Measurements from ENCODE around the gene ANO2. TPM values are rescaled to one million over a fixed set of nuclear protein-coding genes. Genes with fewer than 3 reads are reported as not detected.

The ANO2 gene
- polyA plus RNA-seq, 1 donor = 3.9 TPM

DNA sequence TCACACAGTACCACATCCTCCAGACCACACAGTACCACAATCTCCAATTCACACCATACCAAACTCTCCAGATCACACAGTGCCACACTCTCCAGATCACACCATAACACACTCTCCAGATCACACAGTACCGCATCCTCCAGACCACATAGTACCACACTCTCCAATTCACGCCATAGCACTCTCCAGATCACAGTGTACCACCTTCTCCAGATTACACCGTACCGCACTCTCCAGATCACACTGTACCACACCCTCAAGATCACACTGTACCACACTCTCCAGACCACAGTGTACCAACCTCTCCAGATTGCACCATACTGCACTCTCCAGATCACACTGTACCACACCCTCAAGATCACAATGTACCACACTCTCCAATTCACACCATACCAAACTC, 328.2 kb downstream of the ANO2 start:
- DNase-seq = no peak

DNA sequence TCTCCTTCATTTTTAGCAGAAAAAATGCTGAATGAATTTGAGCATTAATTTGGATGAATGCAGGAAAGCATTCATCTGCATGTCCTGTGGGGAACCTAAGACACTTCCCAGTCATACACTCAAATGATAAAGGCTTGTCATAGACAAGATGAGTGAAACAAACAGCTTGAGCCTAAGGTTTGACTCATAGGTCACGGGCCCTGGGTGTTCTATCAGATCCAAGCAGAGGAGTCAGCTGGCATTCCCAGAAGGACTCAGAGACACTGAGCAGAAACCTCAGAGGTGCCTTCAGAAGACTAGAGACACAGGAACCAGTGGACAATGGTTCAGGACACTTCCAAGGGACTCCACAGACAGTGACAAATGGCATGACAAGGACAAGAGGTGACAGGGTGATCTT, 329.3 kb downstream of the ANO2 start:
- DNase-seq = no peak

DNA sequence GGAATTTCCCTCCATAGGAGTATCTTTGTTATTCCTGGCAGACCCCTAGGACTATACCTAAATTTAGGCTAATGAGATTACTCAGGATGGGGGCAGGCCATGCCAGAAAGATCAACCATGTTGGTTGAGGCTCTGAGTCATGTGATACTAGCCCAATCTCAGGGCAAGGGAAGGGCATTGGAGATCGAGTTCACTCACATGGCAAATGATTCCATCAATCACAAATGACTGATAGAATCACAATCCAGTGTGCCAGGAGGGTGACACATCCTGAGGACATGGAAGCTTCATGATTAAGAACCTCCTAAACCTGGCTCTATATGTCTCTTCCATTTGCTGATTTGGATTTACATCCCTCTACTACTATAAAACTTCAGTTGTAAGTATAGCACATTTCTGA, 330.8 kb downstream of the ANO2 start:
- no peak for DNase-seq

DNA sequence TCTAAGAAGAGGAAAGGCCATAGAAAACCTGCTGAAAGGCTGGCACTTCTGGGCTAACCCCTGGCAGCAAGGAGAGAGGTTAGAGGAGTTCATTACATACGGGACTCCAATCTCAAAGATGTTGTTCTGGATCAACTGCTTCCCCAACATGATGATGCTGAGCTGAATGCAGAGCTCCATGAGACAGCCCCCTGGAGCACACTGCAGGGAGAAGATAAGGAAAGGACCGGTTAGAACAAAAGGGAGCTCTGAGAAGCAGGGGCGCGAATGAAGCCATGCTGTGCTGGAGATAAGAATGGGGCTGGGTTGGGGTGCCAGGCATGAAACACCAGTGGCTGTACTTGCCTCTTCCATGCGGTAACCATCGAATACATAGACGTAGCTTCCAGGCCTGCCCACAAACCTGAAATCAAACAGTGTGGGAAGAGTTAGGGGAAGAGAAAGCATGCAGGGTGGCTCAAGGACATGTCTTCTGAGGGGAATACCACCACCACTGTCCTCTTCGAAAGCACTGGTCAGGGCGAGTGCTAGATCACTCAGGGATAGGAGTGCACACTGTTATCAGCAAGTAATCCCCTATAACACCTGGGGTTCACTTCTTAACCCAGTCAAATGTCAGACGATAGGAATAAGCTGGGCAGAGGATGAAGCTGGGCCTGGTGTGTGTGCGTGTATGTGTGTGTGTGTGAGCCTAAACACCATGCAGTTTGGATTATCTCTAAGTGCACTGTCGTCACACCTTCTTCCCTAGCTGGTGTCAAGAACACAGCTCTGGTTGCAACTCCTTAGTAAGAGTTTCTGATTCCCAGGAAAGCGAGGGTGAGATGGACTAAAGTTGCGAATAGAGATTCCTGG, 332.3 kb downstream of the ANO2 start:
- DNase-seq = no peak

DNA sequence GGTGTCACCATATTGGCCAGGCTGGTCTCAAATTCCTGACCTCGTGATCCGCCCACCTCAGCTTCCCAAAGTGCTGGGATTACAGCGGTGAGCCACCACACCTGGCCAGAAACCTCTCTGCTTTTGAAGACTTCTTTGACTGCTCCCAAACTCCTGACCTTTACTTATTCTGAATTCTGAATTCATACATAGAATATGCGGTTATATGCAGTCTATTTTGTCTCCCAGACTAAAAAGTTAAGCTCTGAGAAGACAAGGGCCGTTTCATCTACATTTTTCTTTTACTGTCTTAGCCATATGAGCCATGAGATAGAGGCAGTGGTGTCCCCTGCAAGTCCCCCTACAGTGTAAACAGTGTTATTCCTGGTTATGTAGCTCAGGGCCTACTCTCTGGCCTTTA, 333.9 kb downstream of the ANO2 start:
- no peak for DNase-seq

DNA sequence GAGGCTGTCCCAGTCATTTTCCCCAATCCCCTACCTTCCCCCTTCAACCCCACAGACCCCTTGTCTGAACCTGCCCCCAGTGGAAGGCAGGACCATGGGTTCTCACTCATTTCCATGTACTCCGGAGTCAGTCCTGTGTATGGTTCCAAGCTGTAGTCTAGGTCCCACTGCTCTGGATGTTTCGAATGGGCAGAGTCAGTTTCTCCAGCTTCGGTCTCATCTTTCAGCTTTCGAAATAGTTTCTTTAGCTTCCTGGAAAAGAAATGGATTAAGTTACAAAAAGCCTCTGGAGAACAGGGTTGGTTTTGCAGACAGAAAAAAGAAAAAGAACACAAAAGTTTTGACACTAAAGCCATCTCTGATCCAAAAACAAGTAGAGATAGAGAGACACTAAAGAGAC, 345.7 kb downstream of the ANO2 start:
- DNase-seq = no peak

DNA sequence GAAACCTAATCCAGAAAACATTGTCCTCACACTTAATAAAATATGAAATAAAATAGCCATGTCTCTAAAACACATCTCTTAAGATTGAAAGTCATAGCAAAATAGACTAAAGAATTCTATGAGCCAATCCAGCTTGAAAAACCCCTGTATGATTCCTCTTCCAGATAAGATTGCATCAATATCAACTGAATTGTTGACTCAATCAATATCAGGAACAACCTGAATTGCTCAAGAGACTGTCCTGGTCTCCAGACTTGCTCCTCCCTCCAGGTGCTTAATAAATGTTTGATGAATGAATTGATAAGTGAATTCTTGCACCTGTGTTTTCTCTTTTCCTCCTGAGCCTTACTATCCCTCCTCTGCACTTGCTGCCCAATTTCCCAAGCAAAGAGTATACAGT, 351.1 kb downstream of the ANO2 start:
- DNase-seq = no peak

DNA sequence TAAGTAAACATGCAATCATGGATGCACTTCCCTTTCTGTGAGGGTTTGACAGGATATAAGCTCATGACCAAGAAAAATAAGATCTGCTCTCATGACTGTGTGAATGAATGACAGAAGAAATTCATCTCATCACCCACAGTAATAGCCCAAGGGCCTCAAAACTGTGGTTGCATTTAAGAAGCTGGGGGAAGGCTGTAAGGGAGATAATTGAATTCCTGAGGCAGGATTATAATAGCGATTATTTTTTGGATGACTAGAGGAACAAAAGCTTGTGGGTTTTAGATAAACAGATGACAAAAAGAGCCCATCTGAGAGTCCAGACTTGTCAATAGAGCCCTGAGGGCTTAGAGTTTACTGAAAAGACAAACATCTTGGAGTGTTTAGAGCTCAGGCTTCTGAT, 352.0 kb downstream of the ANO2 start:
- DNase-seq = no peak

DNA sequence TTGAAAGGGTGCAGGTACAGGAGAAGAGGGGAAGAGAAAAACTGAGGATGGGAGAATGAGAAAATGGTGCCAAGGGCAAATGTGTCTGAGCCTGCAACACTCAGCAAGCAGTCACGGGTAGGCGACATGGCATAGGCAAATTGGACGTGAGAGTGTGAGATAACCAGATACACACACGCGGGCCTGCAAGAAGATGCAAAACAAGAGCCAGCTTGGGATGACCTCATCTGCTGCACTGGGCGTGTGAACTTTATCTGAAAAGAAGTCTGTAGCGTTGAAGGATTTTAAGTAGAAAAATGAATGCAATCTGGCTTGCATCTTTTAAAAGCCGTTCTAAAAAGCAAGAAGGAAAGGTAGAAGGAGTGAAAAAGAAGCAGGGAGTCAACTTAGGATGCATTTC, 352.7 kb downstream of the ANO2 start:
- no peak for DNase-seq

DNA sequence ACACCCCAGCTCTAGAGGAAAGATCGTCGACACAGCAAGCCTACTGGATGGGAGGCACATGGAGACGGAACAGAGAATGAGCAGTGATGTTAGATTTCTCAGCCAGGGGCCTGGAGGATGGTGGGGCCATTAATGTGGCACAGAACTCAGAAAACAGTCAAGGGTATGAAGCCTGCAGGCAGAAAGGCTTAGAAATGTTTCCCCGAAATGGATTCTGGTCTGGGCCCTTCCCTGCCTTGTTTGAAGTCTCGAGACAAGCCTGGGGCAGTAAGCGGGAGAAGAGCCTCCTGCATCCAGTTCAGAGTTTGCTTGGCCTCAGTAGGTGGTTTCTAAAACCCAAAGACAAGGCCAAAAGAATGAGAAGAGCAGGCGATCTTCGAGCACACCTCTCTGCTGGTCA, 354.7 kb downstream of the ANO2 start:
- no peak for DNase-seq

DNA sequence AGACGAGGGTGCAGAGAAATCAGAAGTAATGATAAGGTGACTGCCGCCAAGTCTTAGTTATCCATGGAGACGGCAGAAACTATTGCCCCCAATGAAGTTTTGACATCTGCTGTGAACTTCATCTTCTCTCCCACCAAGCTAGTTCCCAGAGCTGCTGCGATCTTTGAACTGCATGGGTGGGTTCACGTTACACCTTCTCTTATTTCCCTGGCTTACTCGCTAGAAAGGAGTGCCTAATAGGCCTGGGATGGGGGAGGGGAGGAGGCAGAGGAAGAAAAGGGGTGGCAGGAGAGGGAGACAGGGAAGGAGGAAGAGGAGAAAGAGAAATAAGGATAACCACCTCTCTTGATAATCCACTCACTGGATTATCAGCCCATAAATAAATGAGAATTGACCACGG, 356.0 kb downstream of the ANO2 start:
- no peak for DNase-seq

DNA sequence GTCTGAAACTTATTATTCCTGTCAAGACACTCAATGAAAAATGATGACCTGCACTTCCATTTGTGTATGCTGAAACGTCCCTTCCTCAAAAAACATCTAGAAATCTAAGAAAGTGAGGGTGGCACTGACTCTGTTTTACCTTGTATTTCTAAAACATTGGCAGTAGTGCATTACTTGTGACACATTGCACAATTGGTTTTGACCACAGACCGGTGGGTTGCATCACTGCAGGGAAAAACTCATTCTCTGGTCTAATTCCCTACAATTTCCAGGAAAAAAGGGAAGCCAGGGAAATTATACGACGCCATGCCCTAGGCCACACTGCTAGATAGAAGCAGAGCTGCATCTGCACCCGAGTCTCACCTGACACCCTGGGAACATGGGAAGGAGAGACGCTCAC, 356.5 kb downstream of the ANO2 start:
- DNase-seq = no peak

DNA sequence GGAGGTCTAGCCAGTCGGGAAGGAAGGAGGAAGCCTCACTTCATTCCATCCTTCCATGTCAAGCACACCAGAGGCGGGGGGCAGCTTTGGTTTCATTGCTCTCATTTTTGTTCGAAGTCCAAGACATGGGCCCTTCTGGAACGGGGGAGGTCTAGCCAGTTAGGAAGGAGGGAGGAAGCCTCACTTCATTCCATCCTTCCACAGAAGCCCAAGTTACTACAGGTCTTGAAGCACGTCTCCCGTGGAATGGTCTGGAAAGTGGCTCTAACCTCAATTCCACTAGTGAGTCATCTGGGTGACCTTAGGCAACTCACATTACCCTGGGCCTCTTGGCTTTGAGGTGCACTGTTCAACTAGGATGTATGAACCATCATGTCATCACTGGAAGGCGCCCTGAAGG, 356.9 kb downstream of the ANO2 start:
- DNase-seq = no peak

DNA sequence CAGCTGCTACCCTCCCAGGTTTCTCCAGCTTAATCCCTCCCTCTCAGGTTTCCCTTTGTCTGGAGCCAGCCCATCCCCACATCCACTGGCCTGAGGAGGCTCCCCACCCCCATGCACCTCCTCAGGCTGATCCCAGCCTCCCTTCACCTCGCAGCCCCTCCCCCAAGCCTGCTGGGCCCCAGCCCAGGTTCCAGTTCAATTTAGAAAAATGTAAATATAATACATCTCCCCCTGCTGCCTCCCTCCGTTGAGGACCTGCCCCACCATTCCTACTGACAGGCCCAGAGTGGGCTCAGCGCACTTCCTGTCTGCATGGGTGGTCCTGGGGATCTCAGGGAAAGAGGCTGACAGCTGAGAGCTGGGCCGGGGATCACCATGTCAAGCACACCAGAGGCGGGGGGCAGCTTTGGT, 357.3 kb downstream of the ANO2 start:
- DNase-seq = no peak

DNA sequence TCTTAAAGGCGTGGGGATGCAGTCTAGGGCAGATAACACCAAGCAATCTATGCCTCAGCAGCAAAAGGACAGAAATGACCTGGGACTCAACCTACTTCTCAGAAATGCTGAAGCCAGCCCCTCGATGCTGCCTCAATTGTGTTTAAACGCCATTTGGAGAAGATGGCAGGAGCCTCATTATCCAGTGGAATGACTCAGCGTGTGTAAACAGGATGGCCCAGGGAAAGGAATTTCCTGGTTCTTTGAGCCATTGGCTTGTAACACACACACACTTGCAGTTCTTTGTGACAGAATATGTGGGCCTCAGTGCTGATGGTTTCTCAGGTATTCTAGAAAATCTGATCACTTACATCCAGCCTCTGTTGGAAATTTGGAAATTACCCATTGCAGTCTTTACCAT, 358.9 kb downstream of the ANO2 start:
- DNase-seq = no peak

DNA sequence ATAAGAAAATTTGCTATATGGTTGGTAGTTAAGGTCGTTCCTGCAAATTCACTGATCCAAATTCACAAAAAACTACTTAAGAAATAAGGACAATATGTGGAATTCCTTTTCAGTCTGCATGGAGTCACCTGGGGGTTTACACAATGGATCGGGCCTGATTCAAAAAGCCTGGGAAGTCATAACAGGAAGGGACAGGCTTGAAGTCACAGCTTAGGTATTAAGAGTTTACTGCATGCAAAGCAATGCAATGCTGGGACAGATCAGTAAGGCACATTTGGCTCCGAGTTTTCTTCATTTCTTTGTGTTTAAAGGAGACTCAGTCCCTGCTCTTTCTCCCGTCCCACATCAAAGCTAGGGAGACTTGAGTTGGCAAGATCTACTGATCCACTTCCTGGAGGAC, 359.9 kb downstream of the ANO2 start:
- no peak for DNase-seq

DNA sequence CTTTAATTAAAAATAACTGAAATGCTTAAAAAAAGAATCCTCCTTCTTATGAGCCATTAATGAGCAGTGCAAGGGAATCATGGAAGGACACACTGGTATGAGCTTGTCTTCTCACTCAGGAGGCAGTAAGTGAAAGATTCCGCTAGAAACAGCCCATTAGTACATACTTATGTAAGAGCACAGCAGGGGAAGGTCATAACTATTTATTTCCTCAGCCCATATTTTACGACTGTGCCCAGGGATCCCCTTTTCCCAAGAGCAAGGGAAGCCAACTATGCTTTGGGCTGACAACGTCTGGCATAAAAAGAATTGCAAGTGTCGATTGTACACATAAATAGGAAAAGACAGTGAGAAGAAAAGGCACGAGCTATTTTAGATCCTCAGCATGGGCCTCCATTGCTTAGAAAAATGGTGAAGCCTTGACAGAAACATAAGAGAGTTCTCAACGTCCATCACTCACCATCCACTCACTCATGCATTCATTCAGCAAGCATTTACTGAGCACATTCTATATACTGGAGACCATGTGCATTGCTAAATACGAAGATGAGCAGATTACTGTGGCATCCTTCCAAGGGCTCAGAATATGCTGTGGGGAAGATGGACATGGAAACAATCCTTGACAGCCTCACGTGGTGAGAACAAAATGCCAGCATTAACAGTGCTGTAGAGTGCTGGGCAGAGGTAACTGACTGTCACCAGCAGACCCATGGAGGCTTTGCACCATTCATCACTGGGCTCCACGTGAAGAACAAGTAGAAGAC, 360.5 kb downstream of the ANO2 start:
- no peak for DNase-seq

DNA sequence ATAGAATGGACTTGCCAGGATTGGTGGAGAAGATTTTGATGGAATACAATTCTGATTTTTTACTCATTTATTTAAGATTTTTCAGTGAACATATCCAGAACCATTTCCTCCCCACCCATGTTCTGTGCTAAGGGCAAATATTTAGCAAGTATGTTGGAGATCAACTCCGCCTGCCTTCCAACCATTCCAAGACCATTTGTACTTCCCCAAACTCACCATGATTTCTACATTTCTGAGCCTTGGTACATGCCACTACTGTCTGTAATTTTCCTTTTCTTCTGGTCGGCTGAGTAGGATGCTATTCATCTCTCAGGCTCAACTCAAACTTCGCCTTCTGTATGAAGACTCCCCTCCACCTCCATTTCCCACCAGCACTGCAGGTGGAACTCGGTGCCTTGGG, 362.5 kb downstream of the ANO2 start:
- DNase-seq = no peak

DNA sequence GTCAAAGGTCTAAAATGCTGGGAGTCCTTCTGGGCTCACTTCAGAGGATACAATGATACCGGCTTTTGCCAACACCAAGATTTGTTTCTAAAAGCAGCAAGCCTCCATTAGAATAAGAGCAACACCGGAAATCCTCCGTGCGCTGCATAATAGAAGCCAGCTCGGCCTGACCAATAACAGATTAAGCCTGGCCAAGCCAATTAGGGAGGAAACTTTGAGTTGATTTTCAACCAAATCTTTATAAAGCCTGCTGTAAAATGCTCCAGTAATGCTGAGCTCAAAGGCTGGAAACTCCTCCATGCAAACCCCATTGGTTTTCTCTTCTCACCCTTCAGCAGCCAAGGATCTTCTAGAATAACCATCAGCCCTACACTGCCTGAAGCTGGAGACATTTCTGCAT, 363.0 kb downstream of the ANO2 start:
- peak; percentile 42 for DNase-seq

DNA sequence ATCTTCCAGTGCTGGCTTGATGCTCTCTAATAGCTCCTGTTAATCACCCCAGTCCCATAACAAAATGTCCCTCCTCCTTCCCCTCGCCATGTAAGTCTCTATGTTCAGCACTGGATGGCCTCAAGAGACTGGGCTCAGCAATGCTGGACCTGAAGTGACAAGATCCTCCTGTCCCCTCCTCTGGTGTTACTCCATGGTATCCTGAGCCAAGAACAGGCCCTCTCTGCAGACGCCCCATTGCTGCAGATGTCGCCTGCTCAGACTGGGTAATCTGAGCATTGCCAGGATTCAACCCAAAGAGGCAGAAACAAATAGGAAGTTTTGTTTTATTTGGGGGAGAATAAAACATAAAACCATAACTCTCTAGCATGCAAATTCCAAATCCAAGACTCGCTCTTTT, 363.4 kb downstream of the ANO2 start:
- DNase-seq = no peak

DNA sequence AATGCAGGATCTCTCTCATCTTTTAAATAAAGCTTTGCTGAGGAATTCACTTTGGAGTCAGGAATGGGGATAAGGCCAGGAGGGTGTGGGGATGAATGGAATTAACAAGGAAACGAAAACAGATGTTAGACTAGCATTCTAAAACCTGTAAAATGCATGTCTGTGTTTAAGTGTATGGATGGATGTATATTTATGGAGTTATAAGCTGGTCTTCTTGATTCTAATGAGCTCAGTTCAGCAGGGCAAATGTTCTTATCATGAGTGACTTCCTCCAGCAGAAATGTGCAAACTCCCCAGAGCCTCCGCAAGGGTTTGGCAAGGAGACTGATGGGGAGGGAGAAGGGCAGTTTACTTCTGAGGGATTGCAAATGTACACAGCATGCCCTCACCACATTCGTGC, 364.0 kb downstream of the ANO2 start:
- peak; percentile 51 for DNase-seq

DNA sequence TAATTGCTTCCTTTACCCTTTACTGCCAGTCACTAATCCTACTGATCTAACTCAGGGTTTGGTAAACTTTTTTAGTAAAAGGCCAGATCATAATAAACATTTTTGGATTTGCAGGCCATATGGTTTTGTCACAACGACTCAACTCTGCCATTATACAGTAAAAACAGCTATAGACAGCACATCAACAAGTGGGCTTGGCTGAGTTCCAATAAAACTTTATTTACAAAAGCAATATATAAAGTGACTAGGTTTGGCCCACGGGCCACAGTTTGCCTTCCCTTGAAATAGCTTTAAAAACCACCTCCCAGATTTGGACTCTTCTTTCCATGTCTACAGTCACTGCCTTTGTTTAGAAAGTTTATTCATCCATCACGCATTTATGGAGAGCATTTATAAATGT, 366.3 kb downstream of the ANO2 start:
- no peak for DNase-seq

DNA sequence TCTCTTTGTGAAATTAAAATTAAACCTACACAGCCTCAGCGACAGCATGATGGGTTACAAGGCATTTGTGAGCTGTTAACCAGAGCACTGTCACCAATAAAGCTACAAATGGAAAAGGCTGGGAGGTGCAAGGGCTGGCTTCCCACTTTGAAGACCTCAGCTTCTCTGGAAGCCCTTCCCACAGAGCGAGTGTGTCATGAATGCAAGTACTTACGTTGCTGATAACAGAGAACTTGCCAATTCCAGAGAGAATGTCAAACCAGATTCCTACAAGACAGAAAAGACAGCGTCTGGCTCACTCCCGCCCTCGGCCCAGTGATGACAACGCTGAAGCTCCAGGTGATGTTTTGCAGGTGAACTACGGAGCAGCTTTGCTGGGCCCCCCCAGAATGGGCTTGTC, 367.3 kb downstream of the ANO2 start:
- DNase-seq = no peak

DNA sequence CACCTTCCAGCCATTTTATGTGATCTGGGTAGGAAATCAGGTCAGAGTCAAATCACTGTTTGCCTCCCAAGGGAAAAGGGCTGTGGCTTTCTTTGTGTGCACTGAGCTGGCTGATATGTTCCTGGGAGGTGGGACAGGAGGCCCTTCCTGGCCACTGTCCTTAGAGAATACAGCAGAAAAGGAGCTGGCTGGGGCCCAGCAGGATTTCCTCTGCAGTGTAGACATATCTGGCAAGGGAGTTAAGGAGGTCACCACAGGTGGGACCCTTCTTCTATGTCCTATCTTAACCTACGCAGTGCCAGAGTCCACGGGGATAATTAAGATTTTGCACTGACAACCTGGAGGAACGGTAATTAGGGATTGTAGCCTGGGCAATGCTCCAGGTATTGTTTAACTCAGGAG, 367.8 kb downstream of the ANO2 start:
- no peak for DNase-seq

All from hindlimb muscle (tissue), 1 donor.